PC-9 (cell line): ENCODE results near the gene LDAH.
A peak's percentile ranks its signal among the peaks of the same experiment; 100 is the strongest.

ENCODE experiments used
- EZH2 ChIP-seq: fragments of 200-600 bp; sonication (generic); IDR thresholded peaks from 2 replicates; pipeline ENCODE4 v1.8.0; 2017; ENCODE audit warnings: antibody characterized with exemption, low read depth
- TF ChIP-seq, protein P1 (sequence below): fragments of 200-600 bp; sonication (generic); conservative IDR thresholded peaks from 2 replicates; pipeline ENCODE4 v1.6.1; 2017; ENCODE audit warnings: mixed run types, antibody characterized with exemption, mild to moderate bottlenecking, moderate library complexity

DNA sequence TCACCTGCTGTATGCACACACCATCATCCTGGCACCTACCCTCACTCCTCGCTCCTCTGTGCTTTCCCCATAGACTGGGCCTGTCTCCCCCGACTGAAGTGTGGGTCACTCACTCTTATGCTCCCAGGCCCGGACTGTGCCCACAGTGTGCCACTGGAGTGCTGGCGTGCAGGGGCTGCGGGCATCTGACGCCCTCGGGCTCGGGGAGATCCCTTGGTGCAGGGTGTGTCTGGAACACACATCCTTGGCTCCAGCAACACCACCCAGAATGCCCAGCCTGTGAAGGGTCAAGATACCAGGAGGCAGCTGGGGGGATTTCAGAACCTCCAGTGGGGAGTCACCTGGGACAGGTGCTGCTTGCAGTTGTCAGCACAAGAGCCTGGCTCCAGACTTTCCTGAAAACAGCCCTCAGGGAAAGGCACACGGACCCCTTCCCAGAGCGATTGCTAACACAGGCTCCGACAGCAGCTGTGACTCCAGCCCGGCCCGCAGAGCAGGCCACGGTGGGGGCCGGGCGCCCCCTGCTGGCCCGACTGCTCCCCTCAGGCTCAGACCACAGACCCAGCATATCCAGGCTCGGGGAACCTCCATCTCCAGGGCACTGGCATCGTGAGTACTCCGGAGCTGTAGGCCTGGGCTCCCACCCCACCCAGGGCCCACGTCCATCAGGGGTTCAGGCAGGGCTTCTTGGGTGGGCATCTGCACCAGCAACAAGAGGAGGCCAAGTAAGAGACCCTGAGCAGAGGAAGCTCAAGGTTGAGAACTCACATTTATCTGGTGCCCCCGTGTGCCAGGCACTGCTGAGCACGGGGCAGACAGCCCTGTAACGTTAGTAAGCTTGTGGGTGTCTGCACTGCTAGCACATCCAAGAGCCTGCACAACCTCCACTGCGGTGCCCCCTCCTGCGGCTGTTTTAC is 180.6 kb downstream of the LDAH start:
- TF ChIP-seq, protein P1, sequence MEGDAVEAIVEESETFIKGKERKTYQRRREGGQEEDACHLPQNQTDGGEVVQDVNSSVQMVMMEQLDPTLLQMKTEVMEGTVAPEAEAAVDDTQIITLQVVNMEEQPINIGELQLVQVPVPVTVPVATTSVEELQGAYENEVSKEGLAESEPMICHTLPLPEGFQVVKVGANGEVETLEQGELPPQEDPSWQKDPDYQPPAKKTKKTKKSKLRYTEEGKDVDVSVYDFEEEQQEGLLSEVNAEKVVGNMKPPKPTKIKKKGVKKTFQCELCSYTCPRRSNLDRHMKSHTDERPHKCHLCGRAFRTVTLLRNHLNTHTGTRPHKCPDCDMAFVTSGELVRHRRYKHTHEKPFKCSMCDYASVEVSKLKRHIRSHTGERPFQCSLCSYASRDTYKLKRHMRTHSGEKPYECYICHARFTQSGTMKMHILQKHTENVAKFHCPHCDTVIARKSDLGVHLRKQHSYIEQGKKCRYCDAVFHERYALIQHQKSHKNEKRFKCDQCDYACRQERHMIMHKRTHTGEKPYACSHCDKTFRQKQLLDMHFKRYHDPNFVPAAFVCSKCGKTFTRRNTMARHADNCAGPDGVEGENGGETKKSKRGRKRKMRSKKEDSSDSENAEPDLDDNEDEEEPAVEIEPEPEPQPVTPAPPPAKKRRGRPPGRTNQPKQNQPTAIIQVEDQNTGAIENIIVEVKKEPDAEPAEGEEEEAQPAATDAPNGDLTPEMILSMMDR = peak; percentile 96
- no peak for TF ChIP-seq EZH2
